Stimulated activated CD8-positive, alpha-beta memory T cell treated with anti-CD3 and anti-CD28 coated beads, Interleukin-12 subunit alpha, Interleukin-12 subunit beta, amount 100 ng/mL, for 24 hours (primary cell): ENCODE data around the gene ZCCHC14.
A peak's percentile ranks its signal among the peaks of the same experiment; 100 is the strongest.
"Not testable (repeated sequence)": the region's sequence is repeated elsewhere in the genome, so short reads cannot be mapped to it uniquely, and the experiment has no call there.

Experiments
- DNase-seq: peaks from one replicate; pipeline ENCODE4 v3.0.0-alpha.2; 2020; ENCODE audit errors: extremely low read depth

ZCCHC14 gene

GRCh38 chr16:87409781-87410180 lies 83.0 kb downstream of the ZCCHC14 start:
- DNase-seq: no peak

GRCh38 chr16:87409153-87409552 lies 83.7 kb downstream of the ZCCHC14 start:
- no peak for DNase-seq

GRCh38 chr16:87407511-87408112 lies 85.2 kb downstream of the ZCCHC14 start:
- DNase-seq: no peak

- DNase-seq: no peak
These were observed 86.2 kb downstream of the ZCCHC14 start for GRCh38 chr16:87406495-87407088.

GRCh38 chr16:87404764-87405625 lies 87.8 kb downstream of the ZCCHC14 start:
- DNase-seq: no peak

GRCh38 chr16:87395181-87395842 lies 97.5 kb downstream of the ZCCHC14 start:
- DNase-seq: no peak

GRCh38 chr16:87393680-87394055 lies 99.2 kb downstream of the ZCCHC14 start:
- no peak for DNase-seq

GRCh38 chr16:87392821-87393679 lies 99.8 kb downstream of the ZCCHC14 start:
- DNase-seq: no peak

- peak; percentile 92 for DNase-seq
These were observed 100.6 kb downstream of the ZCCHC14 start, which contains the start of gene MAP1LC3B for GRCh38 chr16:87391950-87392820. Gene MAP1LC3B, plus strand, starts transcription at chr16:87392336. Its CDS starts 92 bp downstream, at chr16:87392428.

GRCh38 chr16:87391324-87391949 lies 101.4 kb downstream of the ZCCHC14 start:
- no peak for DNase-seq

- DNase-seq: no peak
These were observed 102.0 kb downstream of the ZCCHC14 start for GRCh38 chr16:87390641-87391323.

- DNase-seq: not testable (repeated sequence)
These were observed 102.9 kb downstream of the ZCCHC14 start for GRCh38 chr16:87389914-87390313.

GRCh38 chr16:87389245-87389644 lies 103.6 kb downstream of the ZCCHC14 start:
- DNase-seq: no peak

GRCh38 chr16:87388818-87389134 lies 104.0 kb downstream of the ZCCHC14 start:
- DNase-seq: no peak

GRCh38 chr16:87387942-87388817 lies 104.6 kb downstream of the ZCCHC14 start:
- peak; percentile 66 for DNase-seq

- not testable (repeated sequence) for DNase-seq
These were observed 108.0 kb downstream of the ZCCHC14 start for GRCh38 chr16:87384875-87385167.

GRCh38 chr16:87384162-87384874 lies 108.5 kb downstream of the ZCCHC14 start:
- DNase-seq: no peak
